IMR-90 (cell line): ENCODE results near the gene RFTN1. TPM values are rescaled to one million over a fixed set of nuclear protein-coding genes. Genes with fewer than 3 reads are reported as not detected.

ENCODE experiments used
- ATAC-seq: fragments of 200-7000 bp; cut with Tn5 transposase; 2 replicates; pipeline ENCODE4 v1.9.1; 2020; ENCODE audit warnings: low read depth, mild to moderate bottlenecking, moderate library complexity
- BruUV-seq: library from RNA; stranded (reverse); fragments of 400-500 nt; replicated peaks from 2 replicates; lab custom pipeline; 2021; lab: Mats Ljungman, UMichigan
- CTCF ChIA-PET: fragments of 300-600 bp; formaldehyde crosslinking; extraction: SDS; loops from one replicate; lab custom pipeline; 2021; ENCODE audit warnings: antibody characterized with exemption; lab: Yijun Ruan, JAX
- POLR2A ChIA-PET: fragments of 300-600 bp; sonication (Branson Sonifier 250); formaldehyde crosslinking; loops from one replicate; lab custom pipeline; 2022; ENCODE audit warnings: antibody characterized with exemption; ENCODE audit not compliant: unreplicated experiment; lab: Charles Lee
- DNase-seq: peaks from one replicate; pipeline ENCODE4 v3.0.0; 2013
- H2AFZ ChIP-seq: replicated peaks from 2 replicates; pipeline ENCODE3; 2013; ENCODE audit warnings: low read length, mild to moderate bottlenecking; ENCODE audit not compliant: poor library complexity
- H2AK5ac ChIP-seq: 2 replicates; pipeline ENCODE4 v1.6.1; 2013; ENCODE audit warnings: low read depth, low read length, inconsistent platforms
- H2AK9ac ChIP-seq: replicated peaks from 2 replicates; pipeline ENCODE3; 2013; ENCODE audit warnings: mild to moderate bottlenecking, low read depth, low read length, moderate library complexity; ENCODE audit not compliant: poor library complexity
- H2BK120ac ChIP-seq: 2 replicates; pipeline ENCODE4 v1.6.1; 2013; ENCODE audit warnings: low read depth, low read length, inconsistent platforms
- H2BK15ac ChIP-seq: 3 replicates; pipeline ENCODE4 v1.6.1; 2013; ENCODE audit warnings: low read depth, low read length, inconsistent platforms
- H2BK20ac ChIP-seq: 2 replicates; pipeline ENCODE4 v1.6.1; 2013; ENCODE audit warnings: low read depth, mild to moderate bottlenecking, inconsistent platforms, low read length, moderate library complexity
- H2BK5ac ChIP-seq: 2 replicates; pipeline ENCODE4 v1.6.1; 2013; ENCODE audit warnings: mild to moderate bottlenecking, low read depth, low read length, inconsistent platforms; ENCODE audit not compliant: poor library complexity, severe bottlenecking
- H3K14ac ChIP-seq: replicated peaks from 2 replicates; pipeline ENCODE4 v1.6.1; 2013; ENCODE audit warnings: low read depth, low read length, inconsistent platforms
- H3K18ac ChIP-seq: 2 replicates; pipeline ENCODE4 v1.6.1; 2013; ENCODE audit warnings: low read depth, low read length, control low read depth
- H3K23ac ChIP-seq: 2 replicates; pipeline ENCODE4 v1.6.1; 2013; ENCODE audit warnings: low read depth, low read length, inconsistent platforms
- H3K27ac ChIP-seq: 2 replicates; pipeline ENCODE4 v1.5.1; 2013; ENCODE audit warnings: mild to moderate bottlenecking, control low read depth, low read length; ENCODE audit not compliant: insufficient read depth
- H3K27me3 ChIP-seq: 2 replicates; pipeline ENCODE4 v1.6.1; 2013; ENCODE audit warnings: low read length; ENCODE audit not compliant: control insufficient read depth, insufficient read depth
- H3K36me3 ChIP-seq: 2 replicates; pipeline ENCODE4 v1.6.1; 2013; ENCODE audit warnings: low read length, mixed read lengths; ENCODE audit not compliant: control insufficient read depth, insufficient read depth
- H3K4ac ChIP-seq: 2 replicates; pipeline ENCODE4 v1.6.1; 2013; ENCODE audit warnings: low read depth, low read length, inconsistent platforms
- H3K4me1 ChIP-seq: 2 replicates; pipeline ENCODE4 v1.6.1; 2013; ENCODE audit warnings: low read length, mixed read lengths; ENCODE audit not compliant: control insufficient read depth, insufficient read depth
- H3K4me2 ChIP-seq: 2 replicates; pipeline ENCODE4 v1.6.1; 2013; ENCODE audit warnings: low read depth, mild to moderate bottlenecking, control low read depth, low read length, moderate library complexity
- H3K4me3 ChIP-seq: 2 replicates; pipeline ENCODE4 v1.5.1; 2013; ENCODE audit warnings: low read depth, mild to moderate bottlenecking, control low read depth, low read length, moderate library complexity; ENCODE audit not compliant: insufficient read depth
- H3K56ac ChIP-seq: 2 replicates; pipeline ENCODE4 v1.6.1; 2013; ENCODE audit warnings: low read length, inconsistent platforms; ENCODE audit not compliant: insufficient read depth; ENCODE audit errors: extremely low read depth
- H3K79me1 ChIP-seq, 2 experiments: 2 replicates each; pipeline ENCODE4 v1.6.1; 2013; ENCODE audit warnings: low read length in 2 of 2, inconsistent platforms in 1 of 2, low read depth in 1 of 2
- H3K9ac ChIP-seq: 2 replicates; pipeline ENCODE4 v1.6.1; 2013; ENCODE audit warnings: low read depth, low read length, control low read depth
- H3K9me1 ChIP-seq: 2 replicates; pipeline ENCODE4 v1.6.1; 2013; ENCODE audit warnings: low read length, inconsistent platforms; ENCODE audit not compliant: insufficient read depth
- H3K9me3 ChIP-seq: 2 replicates; pipeline ENCODE4 v1.6.1; 2013; ENCODE audit warnings: low read length; ENCODE audit not compliant: control insufficient read depth, insufficient read depth
- H4K20me1 ChIP-seq: 2 replicates; pipeline ENCODE4 v1.6.1; 2013; ENCODE audit warnings: low read length, inconsistent platforms; ENCODE audit not compliant: insufficient read depth
- H4K5ac ChIP-seq: 2 replicates; pipeline ENCODE4 v1.6.1; 2013; ENCODE audit warnings: mild to moderate bottlenecking, low read depth, low read length, control low read depth
- H4K8ac ChIP-seq, 2 experiments: 2 replicates each; pipeline ENCODE4 v1.6.1; 2013; ENCODE audit warnings: low read depth in 2 of 2, low read length in 2 of 2, control low read depth in 1 of 2, inconsistent platforms in 1 of 2
- H4K91ac ChIP-seq: 2 replicates; pipeline ENCODE4 v1.6.1; 2013; ENCODE audit warnings: low read depth, low read length, inconsistent platforms; ENCODE audit not compliant: insufficient read depth
- BHLHE40 ChIP-seq: fragments of 150-350 bp; IDR thresholded peaks from 2 replicates; pipeline ENCODE4 v1.6.1; 2016; ENCODE audit warnings: mild to moderate bottlenecking, low read depth, low read length
- CTCF ChIP-seq: conservative IDR thresholded peaks from 2 replicates; pipeline ENCODE4 v1.5.1; 2012; ENCODE audit warnings: mild to moderate bottlenecking, low read depth, low read length, improper control_type of control experiment
- ELK1 ChIP-seq: fragments of 150-350 bp; IDR thresholded peaks from 2 replicates; pipeline ENCODE4 v1.6.1; 2016; ENCODE audit warnings: low read depth, mild to moderate bottlenecking, low read length, moderate library complexity, borderline replicate concordance
- MAFK ChIP-seq: IDR thresholded peaks from 2 replicates; pipeline ENCODE4 v1.6.1; 2012; ENCODE audit warnings: low read depth, low read length, improper control_type of control experiment
- MAZ ChIP-seq: IDR thresholded peaks from 2 replicates; pipeline ENCODE4 v1.6.1; 2012; ENCODE audit warnings: low read depth, mild to moderate bottlenecking, low read length, improper control_type of control experiment, moderate library complexity, borderline replicate concordance
- RCOR1 ChIP-seq: IDR thresholded peaks from 2 replicates; pipeline ENCODE4 v1.6.1; 2012; ENCODE audit warnings: mild to moderate bottlenecking, low read length, improper control_type of control experiment; ENCODE audit not compliant: insufficient replicate concordance
- RFX5 ChIP-seq: IDR thresholded peaks from 2 replicates; pipeline ENCODE4 v1.8.0; 2012; ENCODE audit warnings: low read depth, mild to moderate bottlenecking, low read length, moderate library complexity
- SMC3 ChIP-seq: fragments of 150-350 bp; IDR thresholded peaks from 2 replicates; pipeline ENCODE4 v1.6.1; 2016; ENCODE audit warnings: low read depth, mild to moderate bottlenecking, antibody characterized with exemption, low read length, moderate library complexity
- USF2 ChIP-seq: fragments of 150-350 bp; IDR thresholded peaks from 2 replicates; pipeline ENCODE4 v1.6.1; 2017; ENCODE audit warnings: mild to moderate bottlenecking, antibody characterized with exemption, low read length, low read depth
- WGBS, 2 experiments: methylation state at CpG; one replicate each; pipeline versions ENCODE4 v1.1.5 to v1.1.7; 2013; ENCODE audit warnings: missing lambda C conversion rate in 2 of 2; ENCODE audit not compliant: insufficient read length in 1 of 2; ENCODE audit errors: extremely low coverage in 2 of 2; 5-methylcytosine and 5-hydroxymethylcytosine counted together
- dilution Hi-C: fragments of 300-500 bp; cut with HindIII; formaldehyde crosslinking; loops from one replicate; pipeline ENCODE4 v1.14.3; 2018; ENCODE audit warnings: low sequenced_read_pairs; ENCODE audit not compliant: unreplicated experiment
- in situ Hi-C: fragments of 300-500 bp; cut with MboI; formaldehyde crosslinking; loops from 3 replicates; pipeline ENCODE4 v1.14.3; 2019; ENCODE audit warnings: low sequenced_read_pairs, inconsistent platforms, mixed read lengths
- intact Hi-C: fragments of 100-400 bp; cut with micrococcal nuclease; formaldehyde crosslinking; loops from 2 replicates; pipeline ENCODE4 v1.10.0; 2022
- polyA plus RNA-seq, 3 experiments: library from polyadenylated mRNA; depleted of rRNA; stranded (reverse); fragments of >200 nt; gene quantifications; 2 replicates each; pipeline ENCODE4 v1.2.3, GENCODE V29; 2012; ENCODE audit warnings: low replicate concordance in 1 of 3
- total RNA-seq: library from RNA; depleted of rRNA; stranded (reverse); fragments of >200 nt; gene quantifications from 2 replicates; pipeline ENCODE4 v1.2.3, GENCODE V29; 2012

The RFTN1 gene
- total and polyA plus RNA-seq, 2 of the 4 experiments (the other 2 are of a cell fraction): 45.0 to 52.0 TPM

GRCh38 chr3:16382845-16383244 lies 130.7 kb downstream of the RFTN1 start:
- ChIA-PET POLR2A (interaction anchor here (1.1 kb wide), 1 partner anchor 94 kb away, joined by 12 read pairs; no protein-coding TSS in a partner anchor), CTCF (no interaction called here)
- dilution Hi-C loops (no loop called here), in situ Hi-C loops (no loop called here), intact Hi-C loops (no loop called here)
- 100% methylated on average over 1 of the region's 5 CpGs; no CpG with 5 or more reads in 1 of the 2 experiments for WGBS, 2 experiments
- H3K27me3 ChIP-seq: no peaks in the 10 kb centered on the region
- no peak overlapping the region for H4K8ac ChIP-seq
- no TSS peak for BruUV-seq
- H2BK5ac ChIP-seq: no peak overlapping the region
- H3K56ac ChIP-seq: no peak overlapping the region
- H3K4me1 ChIP-seq: peaks cover 32% of the 10 kb centered on the region
- H3K27ac ChIP-seq: no peak overlapping the region
- H3K14ac ChIP-seq: peak overlapping the region; percentile 56; the same call in 1 of the 2 replicates
- no peak overlapping the region for H3K9ac ChIP-seq
- peaks cover 5% of the 10 kb centered on the region; the same call in 1 of the 2 replicates for H3K9me3 ChIP-seq
- no peak overlapping the region for H2AK5ac ChIP-seq
- H4K91ac ChIP-seq: no peak overlapping the region
- no peak overlapping the region for H2BK20ac ChIP-seq
- ATAC-seq (no peak), DNase-seq (no peak)
- H2BK120ac ChIP-seq: no peak overlapping the region
- H3K36me3 ChIP-seq: peaks cover 8% of the 10 kb centered on the region
- H4K20me1 ChIP-seq: peaks cover 18% of the 10 kb centered on the region; the same call in 1 of the 2 replicates
- TF ChIP-seq MAFK: no peak
- TF ChIP-seq BHLHE40: no peak
- TF ChIP-seq USF2: no peak
- no peak for TF ChIP-seq CTCF
- TF ChIP-seq RFX5: no peak
- TF ChIP-seq MAZ: no peak
- TF ChIP-seq RCOR1: no peak
- TF ChIP-seq SMC3: no peak
- no peak for TF ChIP-seq ELK1
- no peak overlapping the region; the same call in 1 of the 2 replicates for H3K23ac ChIP-seq
- H3K4me3 ChIP-seq: no peak overlapping the region
- H3K4ac ChIP-seq: no peak overlapping the region
- no peak overlapping the region for H3K4me2 ChIP-seq
- H3K79me1 ChIP-seq: peaks cover 39 to 65% of the 10 kb centered on the region in 2 experiments
- H4K5ac ChIP-seq: no peak overlapping the region
- no peak overlapping the region for H2AK9ac ChIP-seq
- H3K9me1 ChIP-seq: peaks cover 19% of the 10 kb centered on the region
- H2AFZ ChIP-seq: no peak overlapping the region
- no peak overlapping the region; the same call in 2 of the 3 replicates for H2BK15ac ChIP-seq
- H3K18ac ChIP-seq: no peak overlapping the region
